Fibroblast of skin of left biceps (primary cell): ENCODE data around the gene PLAAT2.
"Not testable (repeated sequence)": the region's sequence is repeated elsewhere in the genome, so short reads cannot be mapped to it uniquely, and the experiment has no call there.

ENCODE experiments used
- DNase-seq, 2 experiments: peaks; one replicate each; pipeline ENCODE4 v3.0.0-alpha.2; 2013; ENCODE audit warnings: low read depth in 2 of 2

The PLAAT2 gene

GRCh38 chr11:63578882-63579281 lies 15.7 kb upstream of the PLAAT2 start:
- DNase-seq, result not testable (repeated sequence)

- DNase-seq, result no peak
Observed at GRCh38 chr11:63574856-63575602, 11.8 kb upstream of the PLAAT2 start.

- no peak for DNase-seq
Observed at GRCh38 chr11:63573881-63574855, 11.0 kb upstream of the PLAAT2 start.

- DNase-seq, result no peak
Observed at GRCh38 chr11:63572026-63572688, 9.0 kb upstream of the PLAAT2 start.

- no peak for DNase-seq
Observed at GRCh38 chr11:63569570-63569969, 6.4 kb upstream of the PLAAT2 start.

- DNase-seq, result peak; percentile 64 to 72
Observed at GRCh38 chr11:63567044-63567840, 4.1 kb upstream of the PLAAT2 start.

- DNase-seq, result no peak
Observed at GRCh38 chr11:63564784-63565350, 1.7 kb upstream of the PLAAT2 start.

GRCh38 chr11:63564056-63564774 lies 1.0 kb upstream of the PLAAT2 start:
- DNase-seq, result no peak

GRCh38 chr11:63560506-63561180 lies 2.5 kb downstream of the PLAAT2 start:
- DNase-seq, result no peak

- DNase-seq, result no peak
Observed at GRCh38 chr11:63558459-63559157, 4.6 kb downstream of the PLAAT2 start.

GRCh38 chr11:63557570-63557969 lies 5.6 kb downstream of the PLAAT2 start:
- no peak for DNase-seq

- DNase-seq, result no peak
Observed at GRCh38 chr11:63556404-63557013, 6.7 kb downstream of the PLAAT2 start.

GRCh38 chr11:63554877-63555223 lies 8.3 kb downstream of the PLAAT2 start:
- no peak for DNase-seq

- peak in 1 of 2 experiments; percentile 7 for DNase-seq
Observed at GRCh38 chr11:63553759-63554158, 9.4 kb downstream of the PLAAT2 start.

GRCh38 chr11:63552921-63553320 lies 10.3 kb downstream of the PLAAT2 start:
- DNase-seq, result no peak

GRCh38 chr11:63551889-63552266 lies 11.3 kb downstream of the PLAAT2 start:
- no peak for DNase-seq

- DNase-seq, result no peak
Observed at GRCh38 chr11:63551091-63551888, 11.9 kb downstream of the PLAAT2 start.

- DNase-seq, result not testable (repeated sequence)
Observed at GRCh38 chr11:63550156-63550700, 13.0 kb downstream of the PLAAT2 start.
